Hair follicle dermal papilla cell (primary cell): ENCODE results near the gene PIK3C2A. TPM values are rescaled to one million over a fixed set of nuclear protein-coding genes. Genes with fewer than 3 reads are reported as not detected.

Experiments used
- total RNA-seq: library from RNA; depleted of rRNA; stranded (reverse); fragments of >200 nt; gene quantifications from 2 replicates; pipeline ENCODE4 v1.2.3, GENCODE V29; 2012

Gene PIK3C2A, protein sequence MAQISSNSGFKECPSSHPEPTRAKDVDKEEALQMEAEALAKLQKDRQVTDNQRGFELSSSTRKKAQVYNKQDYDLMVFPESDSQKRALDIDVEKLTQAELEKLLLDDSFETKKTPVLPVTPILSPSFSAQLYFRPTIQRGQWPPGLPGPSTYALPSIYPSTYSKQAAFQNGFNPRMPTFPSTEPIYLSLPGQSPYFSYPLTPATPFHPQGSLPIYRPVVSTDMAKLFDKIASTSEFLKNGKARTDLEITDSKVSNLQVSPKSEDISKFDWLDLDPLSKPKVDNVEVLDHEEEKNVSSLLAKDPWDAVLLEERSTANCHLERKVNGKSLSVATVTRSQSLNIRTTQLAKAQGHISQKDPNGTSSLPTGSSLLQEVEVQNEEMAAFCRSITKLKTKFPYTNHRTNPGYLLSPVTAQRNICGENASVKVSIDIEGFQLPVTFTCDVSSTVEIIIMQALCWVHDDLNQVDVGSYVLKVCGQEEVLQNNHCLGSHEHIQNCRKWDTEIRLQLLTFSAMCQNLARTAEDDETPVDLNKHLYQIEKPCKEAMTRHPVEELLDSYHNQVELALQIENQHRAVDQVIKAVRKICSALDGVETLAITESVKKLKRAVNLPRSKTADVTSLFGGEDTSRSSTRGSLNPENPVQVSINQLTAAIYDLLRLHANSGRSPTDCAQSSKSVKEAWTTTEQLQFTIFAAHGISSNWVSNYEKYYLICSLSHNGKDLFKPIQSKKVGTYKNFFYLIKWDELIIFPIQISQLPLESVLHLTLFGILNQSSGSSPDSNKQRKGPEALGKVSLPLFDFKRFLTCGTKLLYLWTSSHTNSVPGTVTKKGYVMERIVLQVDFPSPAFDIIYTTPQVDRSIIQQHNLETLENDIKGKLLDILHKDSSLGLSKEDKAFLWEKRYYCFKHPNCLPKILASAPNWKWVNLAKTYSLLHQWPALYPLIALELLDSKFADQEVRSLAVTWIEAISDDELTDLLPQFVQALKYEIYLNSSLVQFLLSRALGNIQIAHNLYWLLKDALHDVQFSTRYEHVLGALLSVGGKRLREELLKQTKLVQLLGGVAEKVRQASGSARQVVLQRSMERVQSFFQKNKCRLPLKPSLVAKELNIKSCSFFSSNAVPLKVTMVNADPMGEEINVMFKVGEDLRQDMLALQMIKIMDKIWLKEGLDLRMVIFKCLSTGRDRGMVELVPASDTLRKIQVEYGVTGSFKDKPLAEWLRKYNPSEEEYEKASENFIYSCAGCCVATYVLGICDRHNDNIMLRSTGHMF (N-terminal part only)
- 45.5 and 63.6 TPM in 2 replicates for total RNA-seq

DNA sequence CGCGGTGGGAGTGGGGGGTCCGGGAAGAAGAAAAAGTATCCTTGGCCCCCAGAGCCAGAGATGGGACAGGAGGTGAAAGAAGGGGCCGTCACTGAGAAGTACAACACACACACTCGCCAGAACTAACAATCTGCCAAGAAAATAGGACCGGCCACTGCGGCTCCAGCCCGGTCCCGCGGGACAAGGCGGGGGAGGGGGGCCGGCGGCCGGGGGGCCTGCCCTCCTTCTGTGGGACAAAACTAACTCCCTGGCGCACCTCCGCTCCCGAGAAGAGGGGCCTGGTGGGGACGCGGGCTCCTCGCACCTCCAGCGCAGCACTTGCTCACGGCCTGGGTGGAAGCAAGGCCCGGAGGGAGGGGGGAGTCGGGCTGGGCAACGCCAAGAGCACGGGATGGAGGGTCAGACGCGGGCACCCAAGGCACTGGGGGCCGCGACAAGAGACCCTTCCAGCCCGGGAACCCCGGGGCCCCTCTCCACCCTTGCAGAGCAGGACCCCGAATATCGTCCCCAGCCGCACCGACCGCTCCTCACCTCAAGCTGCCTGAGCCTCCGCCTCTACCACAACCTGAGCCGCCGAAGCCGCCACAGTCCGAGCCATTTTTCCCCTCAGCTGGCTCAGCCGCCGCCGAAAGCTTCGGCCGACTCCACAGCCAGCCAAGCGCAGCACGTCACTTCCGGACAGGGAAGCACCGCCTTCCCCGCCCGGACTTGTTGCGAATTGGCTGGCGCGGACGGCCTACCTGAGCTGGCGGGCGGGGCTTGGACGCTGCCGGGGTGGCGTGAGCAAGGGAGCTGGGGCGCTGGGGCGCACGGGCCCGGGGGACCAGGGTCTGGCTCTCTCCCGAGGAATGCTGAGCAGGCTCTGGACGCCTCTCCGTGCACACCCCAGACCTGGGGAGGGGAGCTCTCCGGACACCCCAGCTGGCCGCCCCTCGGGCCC lies at the start of gene PIK3C2A:
TSS of gene PIK3C2A (minus strand) at position 670 of the 940 bp plus-strand sequence. CDS start 38,245 bp downstream, outside the sequence.

Other genes with a start within 250 kb of the PIK3C2A start
- gene PLEKHA7, start 193.6 kb downstream of the PIK3C2A start, total RNA-seq = 0.32 and 0.61 TPM in 2 replicates
- 369 and 389 TPM in 2 replicates for gene RPS13, start 130.3 kb downstream of the PIK3C2A start, total RNA-seq
- 51.0 and 62.1 TPM in 2 replicates for gene NUCB2, start 68.8 kb upstream of the PIK3C2A start, total RNA-seq
- gene NCR3LG1, start 143.8 kb upstream of the PIK3C2A start, total RNA-seq = 6.0 and 9.1 TPM in 2 replicates
- gene KCNJ11, start 180.7 kb upstream of the PIK3C2A start, total RNA-seq = not detected in 2 replicates